PC-9 (cell line): ENCODE results near the gene PRR5L.

ENCODE experiments used
- CTCF ChIP-seq: fragments of 200-600 bp; sonication (generic); conservative IDR thresholded peaks from 2 replicates; pipeline ENCODE4 v1.6.1; 2017; ENCODE audit warnings: mixed run types, antibody characterized with exemption, mild to moderate bottlenecking, moderate library complexity
- EZH2 ChIP-seq: fragments of 200-600 bp; sonication (generic); IDR thresholded peaks from 2 replicates; pipeline ENCODE4 v1.8.0; 2017; ENCODE audit warnings: antibody characterized with exemption, low read depth

GRCh38 chr11:36363361-36364268 lies 67.5 kb downstream of the PRR5L start:
- TF ChIP-seq EZH2 (no peak), CTCF (no peak)
